HG03565 (cell line): ENCODE data around the gene SCFD2.
A peak's percentile ranks its signal among the peaks of the same experiment; 100 is the strongest.
"Not testable (repeated sequence)": the region's sequence is repeated elsewhere in the genome, so short reads cannot be mapped to it uniquely, and the experiment has no call there.

Experiments
- ATAC-seq: cut with Tn5 transposase; IDR thresholded peaks from one replicate; pipeline ENCODE4 v1.9.1; 2021; ENCODE audit warnings: mild to moderate bottlenecking, moderate library complexity; ENCODE audit not compliant: unreplicated experiment

SCFD2 gene

GRCh38 chr4:53194727-53195126, 171.1 kb downstream of the SCFD2 start:
- ATAC-seq = no peak

- ATAC-seq = no peak
Observed at GRCh38 chr4:53193111-53193510, 172.8 kb downstream of the SCFD2 start.

GRCh38 chr4:53192496-53192895, 173.4 kb downstream of the SCFD2 start:
- ATAC-seq = no peak

GRCh38 chr4:53191997-53192396, 173.9 kb downstream of the SCFD2 start:
- ATAC-seq = no peak

- ATAC-seq = no peak
Observed at GRCh38 chr4:53189011-53189410, 176.8 kb downstream of the SCFD2 start.

- ATAC-seq = no peak
Observed at GRCh38 chr4:53186714-53187358, 179.0 kb downstream of the SCFD2 start.

GRCh38 chr4:53185869-53186585, 179.8 kb downstream of the SCFD2 start:
- no peak for ATAC-seq

- no peak for ATAC-seq
Observed at GRCh38 chr4:53183754-53184153, 182.1 kb downstream of the SCFD2 start.

GRCh38 chr4:53177751-53178150, 188.1 kb downstream of the SCFD2 start:
- not testable (repeated sequence) for ATAC-seq

- no peak for ATAC-seq
Observed at GRCh38 chr4:53175640-53176039, 190.2 kb downstream of the SCFD2 start.

- ATAC-seq = no peak
Observed at GRCh38 chr4:53174823-53175222, 191.0 kb downstream of the SCFD2 start.

- no peak for ATAC-seq
Observed at GRCh38 chr4:53173576-53173975, 192.3 kb downstream of the SCFD2 start.

- ATAC-seq = no peak
Observed at GRCh38 chr4:53171797-53172196, 194.1 kb downstream of the SCFD2 start.

- peak; percentile 38 for ATAC-seq
Observed at GRCh38 chr4:53169695-53170617, 195.9 kb downstream of the SCFD2 start.

- ATAC-seq = no peak
Observed at GRCh38 chr4:53168228-53168627, 197.6 kb downstream of the SCFD2 start.

GRCh38 chr4:53162969-53163368, 202.9 kb downstream of the SCFD2 start:
- no peak for ATAC-seq

GRCh38 chr4:53161787-53162433, 204.0 kb downstream of the SCFD2 start:
- ATAC-seq = no peak

- no peak for ATAC-seq
Observed at GRCh38 chr4:53161051-53161786, 204.6 kb downstream of the SCFD2 start.

GRCh38 chr4:53156896-53157295, 209.0 kb downstream of the SCFD2 start:
- ATAC-seq = no peak

GRCh38 chr4:53152467-53152866, 213.4 kb downstream of the SCFD2 start:
- ATAC-seq = no peak

GRCh38 chr4:53151489-53151788, 214.4 kb downstream of the SCFD2 start:
- no peak for ATAC-seq
